GM18499 (cell line): ENCODE results near the gene MSI2.

Source experiments
- ATAC-seq: cut with Tn5 transposase; IDR thresholded peaks from one replicate; pipeline ENCODE4 v1.9.1; 2021; ENCODE audit warnings: moderate number of reproducible peaks; ENCODE audit not compliant: insufficient read depth, unreplicated experiment

The MSI2 gene

DNA sequence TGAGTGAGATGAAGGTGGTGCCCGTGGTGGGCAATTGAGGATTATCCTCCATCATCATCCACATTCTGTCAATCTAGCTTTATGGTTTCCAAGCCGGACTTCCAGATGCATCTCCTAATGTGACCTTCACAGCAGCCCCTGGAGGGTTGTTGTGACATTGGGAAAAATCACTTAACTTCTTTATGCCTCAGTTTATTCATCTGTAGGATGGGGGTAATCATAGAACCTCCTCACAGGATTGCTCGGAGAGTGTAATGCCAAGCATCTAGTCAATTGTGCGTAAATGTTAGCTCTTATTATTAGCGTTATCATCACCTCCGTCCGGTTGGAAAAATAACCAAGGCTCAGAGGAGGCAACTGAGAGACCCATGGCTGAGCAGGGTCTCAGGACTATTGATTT, 274.8 kb downstream of the MSI2 start:
- no peak for ATAC-seq

GRCh38 chr17:57531648-57532504, 275.6 kb downstream of the MSI2 start:
- no peak for ATAC-seq

GRCh38 chr17:57532556-57532955, 276.2 kb downstream of the MSI2 start:
- no peak for ATAC-seq

DNA sequence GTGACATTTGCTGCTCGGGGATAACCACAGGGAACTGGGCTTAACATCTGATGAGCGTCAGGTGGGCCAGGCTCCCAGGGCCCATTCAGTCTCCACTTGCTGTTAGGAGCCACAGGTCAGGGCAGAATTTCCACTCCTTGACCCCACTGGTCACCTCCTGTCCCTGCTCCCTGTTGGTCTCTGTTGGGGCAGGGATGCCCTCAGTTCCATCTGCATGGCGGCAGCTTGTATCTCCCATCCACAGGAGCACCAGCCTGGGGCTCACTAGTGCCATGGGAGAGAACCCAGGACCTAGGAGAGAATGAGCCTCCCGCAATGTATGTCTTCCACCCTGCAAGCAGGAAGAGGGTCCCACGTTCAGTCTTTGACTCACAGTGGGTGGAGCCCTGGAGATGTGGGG, 276.6 kb downstream of the MSI2 start:
- ATAC-seq, result no peak

DNA sequence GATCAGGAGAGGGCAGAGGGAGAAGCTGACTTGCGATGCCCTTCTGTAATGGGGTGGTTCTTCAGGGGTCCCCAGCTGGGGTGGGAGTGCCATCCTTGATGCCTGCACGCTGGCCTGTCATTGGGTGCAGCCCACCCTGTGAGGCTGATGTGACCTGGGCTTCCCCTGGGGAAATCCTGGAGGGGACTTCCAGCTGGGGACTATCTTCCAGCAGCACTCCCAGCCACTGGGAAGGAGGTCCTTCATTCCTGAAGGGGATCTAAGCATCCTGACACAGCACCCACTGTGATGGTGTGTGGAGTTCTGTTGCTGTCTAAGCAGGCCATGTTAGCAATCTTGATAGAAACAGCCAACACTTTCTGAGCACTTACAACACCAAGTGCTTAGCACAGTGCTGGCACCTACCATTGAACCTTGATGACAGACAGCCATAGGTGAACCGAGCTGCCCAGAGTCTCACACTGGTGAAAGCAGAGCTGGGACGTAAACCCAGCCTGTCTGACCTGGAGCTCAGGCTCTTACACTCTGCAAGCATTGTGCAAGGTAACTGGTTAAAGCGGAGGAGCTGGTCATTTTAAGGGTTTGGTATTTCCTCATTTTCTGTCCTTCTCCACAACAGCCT, 277.5 kb downstream of the MSI2 start:
- no peak for ATAC-seq

GRCh38 chr17:57534863-57535248, 278.5 kb downstream of the MSI2 start:
- ATAC-seq, result no peak

GRCh38 chr17:57535249-57535966, 279.1 kb downstream of the MSI2 start:
- ATAC-seq, result no peak

- no peak for ATAC-seq
Measured at GRCh38 chr17:57536289-57536688, 280.0 kb downstream of the MSI2 start.

GRCh38 chr17:57536789-57537523, 280.6 kb downstream of the MSI2 start:
- no peak for ATAC-seq

- ATAC-seq, result no peak
Measured at GRCh38 chr17:57537524-57538410, 281.4 kb downstream of the MSI2 start.

DNA sequence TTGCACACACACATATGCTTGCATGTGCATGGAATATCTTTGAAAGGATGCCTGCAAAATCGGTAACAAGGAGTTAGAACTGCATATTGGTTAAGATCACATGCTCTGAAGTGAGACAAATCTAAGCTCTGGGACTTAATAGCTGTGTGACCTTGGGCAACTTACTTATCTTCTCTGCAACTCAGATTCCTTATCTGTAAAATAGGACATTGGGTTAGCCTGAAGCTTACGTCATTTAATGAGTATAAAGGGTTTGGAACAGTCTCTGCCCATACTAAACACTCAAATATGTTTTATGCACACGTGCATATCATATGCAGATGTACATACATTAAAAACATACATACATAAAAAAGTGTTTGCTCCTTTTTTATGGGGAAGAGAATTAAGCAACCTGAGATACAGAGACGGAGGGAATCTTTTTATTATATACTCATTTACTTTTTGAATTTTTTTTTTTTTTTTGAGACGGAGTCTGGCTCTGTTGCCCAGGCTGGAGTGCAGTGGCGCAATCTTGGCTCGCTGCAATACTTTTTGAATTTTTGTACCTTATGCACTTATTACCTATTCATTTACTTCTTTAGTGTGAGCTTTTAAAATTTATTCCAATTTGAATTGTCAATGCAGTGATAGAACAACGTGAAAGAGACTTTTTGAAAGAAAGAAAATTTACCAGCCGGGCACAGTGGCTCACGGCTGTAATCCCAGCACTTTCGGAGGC, 282.6 kb downstream of the MSI2 start:
- no peak for ATAC-seq

DNA sequence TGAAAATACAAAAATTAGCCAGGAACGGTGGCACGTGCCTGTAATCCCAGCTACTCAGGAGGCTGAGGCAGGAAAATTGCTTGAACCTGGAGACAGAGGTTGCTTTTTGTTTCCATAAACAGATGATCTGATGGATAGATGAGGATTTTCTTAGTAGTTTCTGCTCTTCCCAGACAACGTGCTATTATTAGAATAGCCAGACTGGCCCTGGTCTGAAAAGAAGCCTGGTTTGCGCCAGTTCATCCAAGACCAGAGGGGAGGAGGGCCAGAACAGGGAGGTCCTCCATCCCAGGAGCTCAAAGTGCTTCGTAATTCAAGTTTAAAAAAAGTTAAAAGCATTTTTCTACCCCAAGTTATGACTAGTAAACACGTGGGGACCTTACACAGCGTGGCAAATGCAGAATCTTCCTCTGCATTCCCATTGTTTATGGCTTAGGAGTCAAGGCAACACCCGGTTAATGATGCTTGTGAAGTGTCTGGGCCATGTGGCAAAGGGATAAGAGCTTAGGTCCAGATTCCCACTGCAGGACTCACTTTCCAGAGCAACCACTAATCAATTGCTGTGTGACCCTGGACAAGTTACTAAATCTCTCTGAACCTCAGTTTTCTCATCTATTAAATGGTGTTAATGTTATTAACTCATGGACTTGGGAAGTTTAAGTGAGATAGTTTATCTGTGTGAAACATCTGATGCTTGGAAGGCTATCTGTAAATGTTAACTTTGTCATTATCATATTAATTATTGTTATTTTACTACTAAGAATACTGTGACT, 283.4 kb downstream of the MSI2 start:
- no peak for ATAC-seq

DNA sequence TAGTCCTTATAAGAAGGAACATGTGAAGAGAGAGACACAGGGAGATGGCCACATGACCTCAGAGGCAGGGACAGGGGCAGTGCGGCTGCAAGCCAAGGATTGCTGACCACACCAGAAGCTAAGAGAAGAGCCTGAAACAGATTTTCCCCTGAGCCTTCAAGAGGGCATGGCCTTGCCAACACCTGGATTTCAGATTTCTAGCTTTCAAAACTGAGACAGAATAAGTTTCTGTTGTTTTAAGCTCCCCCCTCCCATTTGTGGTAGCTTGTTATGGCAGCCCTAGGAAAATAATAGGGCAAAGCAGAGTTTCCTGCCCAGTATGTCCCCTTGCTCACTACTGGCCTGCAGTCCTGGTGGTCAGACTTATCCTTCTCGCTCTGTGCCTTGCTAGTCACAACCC, 284.3 kb downstream of the MSI2 start:
- ATAC-seq, result no peak

GRCh38 chr17:57541049-57541448, 284.7 kb downstream of the MSI2 start:
- no peak for ATAC-seq

DNA sequence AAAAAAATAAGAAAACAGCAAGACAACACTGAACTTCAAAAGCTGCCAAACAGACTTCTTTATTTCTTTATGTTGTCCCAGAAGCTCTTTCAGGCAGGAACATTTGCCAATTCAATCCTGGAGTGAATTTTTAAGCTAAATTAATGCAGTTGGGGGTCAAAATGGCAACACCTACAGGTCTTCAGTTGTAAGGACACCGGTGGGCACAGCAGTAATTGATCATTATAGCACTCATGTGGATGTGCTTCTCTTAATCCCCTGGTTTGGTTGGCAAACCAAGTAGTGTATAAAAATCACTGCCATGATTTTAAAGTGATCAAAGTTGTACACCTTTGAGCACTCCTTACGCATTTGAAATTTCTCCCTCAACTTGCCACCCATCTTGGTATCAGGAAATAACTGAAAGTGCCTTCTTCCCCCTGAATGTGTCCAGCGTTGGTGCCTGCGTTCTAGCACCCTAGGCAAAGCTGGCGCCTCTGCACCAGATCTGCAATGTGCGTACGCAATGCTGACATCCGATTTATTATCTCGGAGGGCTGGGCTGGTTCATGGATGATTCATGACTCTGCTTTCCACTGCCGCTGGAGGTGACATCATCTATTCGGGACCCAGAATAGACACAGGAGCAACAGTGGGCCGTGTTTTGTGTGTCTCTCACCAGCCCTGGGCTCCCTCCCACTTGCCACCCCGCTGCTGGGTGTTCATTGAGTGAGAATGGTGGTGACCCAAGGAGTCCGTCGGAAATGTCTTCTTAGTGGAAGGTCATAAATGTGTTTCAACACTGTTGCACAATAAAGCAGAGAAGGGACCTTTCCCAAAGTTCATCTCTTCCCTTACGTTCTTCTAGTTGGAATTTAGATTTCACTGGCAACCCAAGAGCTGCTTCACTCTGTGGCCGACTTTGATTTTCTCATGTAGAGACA, 285.4 kb downstream of the MSI2 start:
- no peak for ATAC-seq

- ATAC-seq, result no peak
Measured at GRCh38 chr17:57542510-57542909, 286.2 kb downstream of the MSI2 start.

DNA sequence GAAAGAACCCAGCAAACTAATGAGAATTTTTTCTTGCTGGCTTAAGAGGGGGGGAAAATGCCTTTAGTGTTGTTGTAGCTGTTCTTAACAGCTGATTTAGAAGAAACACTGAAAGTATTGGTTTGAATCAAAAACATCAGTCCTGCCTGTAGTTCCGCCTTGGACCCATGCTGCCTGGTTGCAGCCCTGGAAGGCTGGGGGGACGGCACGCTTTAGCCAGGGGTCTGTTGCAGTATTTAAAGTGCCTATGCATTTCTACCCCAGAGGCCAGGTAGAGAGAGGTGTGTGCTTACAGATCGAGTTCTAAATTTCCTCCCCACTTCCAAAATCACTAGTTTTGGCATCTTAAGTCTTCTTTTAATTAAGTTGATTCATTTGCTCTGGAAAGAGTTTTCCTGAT, 286.9 kb downstream of the MSI2 start:
- no peak for ATAC-seq
